Naive B cell (primary cell): ENCODE data around the gene PRIMPOL. TPM values are rescaled to one million over a fixed set of nuclear protein-coding genes. Genes with fewer than 3 reads are reported as not detected.
"Not testable (repeated sequence)": the region's sequence is repeated elsewhere in the genome, so short reads cannot be mapped to it uniquely, and the experiment has no call there.

Experiments
- ATAC-seq, 2 donors: fragments of 150-1000 bp; cut with Tn5 transposase; 2 replicates each; pipeline ENCODE4 v1.10.0; 2021; ENCODE audit warnings: low read depth in 2 of 2, mild to moderate bottlenecking in 2 of 2, moderate library complexity in 2 of 2
- DNase-seq: peaks from one replicate; pipeline ENCODE4 v3.0.0; 2022
- H3K27ac Mint-ChIP-seq, 6 donors: one replicate each; pipeline ENCODE4 v1.8.0; 2020 to 2022; ENCODE audit warnings: mild to moderate bottlenecking in 6 of 6, mixed read lengths in 6 of 6, moderate library complexity in 5 of 6, inconsistent platforms in 2 of 6
- H3K27me3 Mint-ChIP-seq, 3 donors: one replicate each; pipeline ENCODE4 v1.8.0; 2021 to 2022; ENCODE audit warnings: mixed read lengths in 3 of 3, mild to moderate bottlenecking in 1 of 3
- H3K36me3 Mint-ChIP-seq, 2 donors: one replicate each; pipeline ENCODE4 v1.8.0; 2020 to 2022; ENCODE audit warnings: mixed read lengths in 2 of 2, inconsistent platforms in 1 of 2, mild to moderate bottlenecking in 1 of 2
- H3K4me1 Mint-ChIP-seq, 3 donors: one replicate each; pipeline ENCODE4 v1.8.0; 2020 to 2022; ENCODE audit warnings: mixed read lengths in 3 of 3, inconsistent platforms in 1 of 3, mild to moderate bottlenecking in 1 of 3, moderate library complexity in 1 of 3
- H3K4me3 Mint-ChIP-seq, 8 donors: one replicate each; pipeline ENCODE4 v1.8.0; 2020 to 2022; ENCODE audit warnings: mild to moderate bottlenecking in 8 of 8, mixed read lengths in 8 of 8, moderate library complexity in 8 of 8, inconsistent platforms in 2 of 8
- H3K9me3 Mint-ChIP-seq, 7 donors: one replicate each; pipeline ENCODE4 v1.8.0; 2020 to 2022; ENCODE audit warnings: mixed read lengths in 7 of 7, mild to moderate bottlenecking in 5 of 7, inconsistent platforms in 2 of 7, moderate library complexity in 1 of 7
- polyA plus RNA-seq, 6 donors: library from polyadenylated mRNA; unstranded; fragments of 300-500 nt; fragmentation: Illumina TruSeq; gene quantifications; one replicate each; pipeline ENCODE4 v1.2.3, GENCODE V29; 2021; ENCODE audit warnings: low read depth in 6 of 6

The PRIMPOL gene
- polyA plus RNA-seq, 6 donors from 2014 or later, result 12.4 to 23.9 (median 17.6) TPM

DNA sequence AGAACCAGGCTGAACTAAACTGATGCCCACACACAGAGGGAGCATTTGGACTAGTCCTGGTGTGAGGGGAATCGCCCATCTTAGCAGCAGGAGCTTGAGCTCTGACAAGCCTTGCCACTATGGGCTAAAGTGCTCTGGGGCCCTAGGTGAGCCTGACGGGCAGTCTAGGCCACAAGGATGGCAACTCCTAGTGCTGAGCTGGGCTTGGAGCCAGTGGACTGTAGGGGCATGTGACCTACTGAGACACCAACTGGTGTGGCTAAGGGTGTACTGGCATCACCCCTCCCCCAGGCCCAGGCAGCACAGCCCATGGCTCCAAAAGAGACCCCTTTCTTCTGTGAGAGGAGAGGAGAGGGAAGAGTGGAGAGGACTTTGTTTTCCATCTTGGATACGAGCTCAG lies 69.9 kb downstream of the PRIMPOL start:
- H3K27ac Mint-ChIP-seq, result no peak overlapping the region
- ATAC-seq (no peak), DNase-seq (no peak)
- peaks cover 31 to 33% of the 10 kb centered on the region in 2 donors for H3K36me3 Mint-ChIP-seq
- H3K4me1 Mint-ChIP-seq, result peaks cover 8 to 21% (median 18%) of the 10 kb centered on the region in 3 donors
- H3K4me3 Mint-ChIP-seq, result no peak overlapping the region
- no peaks in the 10 kb centered on the region for H3K27me3 Mint-ChIP-seq
- peaks cover 0 to 24% (median 16%) of the 10 kb centered on the region in 7 donors for H3K9me3 Mint-ChIP-seq

DNA sequence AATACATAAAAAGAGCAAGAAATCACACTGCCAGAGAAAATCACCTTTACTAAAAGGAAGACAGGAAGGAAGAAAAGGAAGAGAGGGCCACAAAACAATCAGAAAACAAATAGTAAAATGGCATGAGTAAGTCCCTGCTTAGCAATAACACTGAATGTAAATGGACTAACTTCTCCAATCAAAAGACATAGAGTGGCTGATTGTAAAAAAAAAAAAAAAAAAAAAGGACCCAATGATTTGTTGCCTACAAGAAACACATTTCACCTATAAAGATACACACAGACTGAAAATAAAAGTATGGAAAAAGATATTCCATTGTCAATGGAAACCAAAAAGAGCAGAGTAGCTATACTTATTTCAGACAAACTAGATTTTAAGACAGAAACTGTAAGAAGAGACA lies 71.7 kb downstream of the PRIMPOL start:
- DNase-seq, result no peak
- Mint-ChIP-seq H3K4me3 (no peak overlapping the region), H3K9me3 (peaks cover 0 to 24% (median 16%) of the 10 kb centered on the region in 7 donors), H3K27ac (peak overlapping the region in 1 of 6 donors; percentile 63), H3K4me1 (peaks cover 16 to 26% (median 26%) of the 10 kb centered on the region in 3 donors), H3K27me3 (no peaks in the 10 kb centered on the region), H3K36me3 (peaks cover 25 to 33% of the 10 kb centered on the region in 2 donors)
- no peak for ATAC-seq

DNA sequence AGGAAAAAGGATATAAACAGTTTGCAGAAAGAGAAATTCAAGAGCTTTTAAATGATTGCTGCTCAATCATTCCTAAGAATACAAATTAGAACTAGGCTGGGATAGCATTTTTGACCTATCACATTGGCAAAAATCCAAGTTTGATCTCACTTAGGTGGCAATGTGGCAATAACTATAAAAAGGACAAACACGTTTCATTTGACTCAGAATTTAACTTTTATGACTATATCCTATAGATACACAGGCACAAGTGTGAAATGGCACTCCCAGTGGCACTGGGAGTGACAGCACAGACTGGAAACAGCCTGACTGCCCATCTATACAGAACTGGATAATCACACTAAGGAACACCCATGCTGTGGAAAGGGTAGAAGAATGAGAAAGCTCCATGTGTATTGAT lies 73.3 kb downstream of the PRIMPOL start:
- H3K27ac Mint-ChIP-seq, result no peak overlapping the region
- peaks cover 25 to 33% of the 10 kb centered on the region in 2 donors for H3K36me3 Mint-ChIP-seq
- ATAC-seq, result no peak
- no peak overlapping the region for H3K4me3 Mint-ChIP-seq
- no peak for DNase-seq
- H3K9me3 Mint-ChIP-seq, result peaks cover 0 to 24% (median 16%) of the 10 kb centered on the region in 7 donors
- H3K4me1 Mint-ChIP-seq, result peaks cover 16 to 24% (median 21%) of the 10 kb centered on the region in 3 donors
- H3K27me3 Mint-ChIP-seq, result no peaks in the 10 kb centered on the region

DNA sequence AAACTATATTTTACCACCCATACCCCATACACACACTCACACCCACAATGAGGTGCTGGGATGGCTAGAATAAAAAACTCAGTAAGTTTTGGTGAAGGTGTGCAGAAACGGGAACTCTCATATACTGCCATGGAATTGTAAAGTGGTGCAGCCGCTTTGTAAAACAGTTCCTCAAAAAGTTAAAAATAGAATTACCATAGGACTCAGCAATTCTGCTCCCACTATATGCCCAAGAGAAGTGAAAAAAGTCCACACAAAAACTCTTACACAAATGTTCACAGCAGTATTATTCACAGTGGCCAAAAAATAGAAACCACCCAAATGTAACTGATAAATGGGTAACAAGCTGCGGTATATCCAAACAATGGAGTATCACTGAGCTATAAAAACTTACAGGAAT lies 77.9 kb downstream of the PRIMPOL start:
- ATAC-seq (no peak), DNase-seq (no peak)
- Mint-ChIP-seq H3K27ac (no peak overlapping the region), H3K4me3 (peak overlapping the region in 1 of 8 donors; percentile 15), H3K4me1 (peaks cover 12 to 18% (median 14%) of the 10 kb centered on the region in 3 donors), H3K27me3 (no peaks in the 10 kb centered on the region), H3K36me3 (no peaks in the 10 kb centered on the region), H3K9me3 (no peaks in the 10 kb centered on the region)

DNA sequence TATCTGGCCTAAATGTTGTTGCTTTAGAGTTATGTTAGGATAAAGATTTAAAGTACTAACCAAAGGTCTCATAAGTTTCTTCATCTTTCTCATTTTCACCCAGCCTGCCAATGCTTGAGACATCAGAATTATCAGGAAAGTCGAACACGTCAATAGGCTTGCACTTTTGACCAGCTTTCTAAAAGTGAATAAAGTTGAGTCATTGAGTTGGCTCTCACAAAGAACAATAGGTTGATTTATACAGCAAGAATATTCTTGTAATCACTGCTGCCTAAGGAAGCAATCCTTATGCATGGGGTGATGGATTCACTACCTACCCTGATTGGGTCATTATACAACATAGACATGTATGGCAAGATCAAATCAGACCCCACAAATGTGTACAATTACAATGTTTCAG lies 79.3 kb downstream of the PRIMPOL start:
- Mint-ChIP-seq H3K4me1 (peaks cover 16 to 27% (median 24%) of the 10 kb centered on the region in 3 donors), H3K27me3 (no peaks in the 10 kb centered on the region), H3K4me3 (no peak overlapping the region), H3K36me3 (no peaks in the 10 kb centered on the region), H3K9me3 (no peaks in the 10 kb centered on the region), H3K27ac (no peak overlapping the region)
- ATAC-seq, result no peak
- no peak for DNase-seq

DNA sequence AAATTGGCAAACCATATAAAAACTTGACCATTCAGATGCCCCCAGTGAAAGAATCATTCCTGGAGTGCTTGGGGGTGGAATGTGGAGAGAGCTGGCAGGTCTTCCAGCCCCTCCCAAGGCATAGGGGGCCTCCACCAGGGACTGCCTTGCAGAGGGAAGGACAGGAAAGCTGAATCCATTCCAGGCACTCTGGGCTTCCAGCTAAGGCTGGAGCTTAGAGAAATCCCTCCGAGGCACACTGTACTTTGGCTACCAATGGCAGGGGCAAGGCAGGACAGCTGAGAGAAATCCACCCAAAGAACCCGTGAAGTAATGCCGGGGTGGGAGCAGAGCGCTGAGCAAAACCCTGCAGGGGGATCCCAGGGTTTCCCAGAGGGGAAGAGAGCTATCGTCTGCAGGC lies 80.4 kb downstream of the PRIMPOL start:
- Mint-ChIP-seq H3K9me3 (no peaks in the 10 kb centered on the region), H3K4me1 (peaks cover 16 to 35% (median 32%) of the 10 kb centered on the region in 3 donors), H3K4me3 (no peak overlapping the region), H3K27me3 (no peaks in the 10 kb centered on the region), H3K27ac (no peak overlapping the region), H3K36me3 (no peaks in the 10 kb centered on the region)
- ATAC-seq (no peak), DNase-seq (no peak)

DNA sequence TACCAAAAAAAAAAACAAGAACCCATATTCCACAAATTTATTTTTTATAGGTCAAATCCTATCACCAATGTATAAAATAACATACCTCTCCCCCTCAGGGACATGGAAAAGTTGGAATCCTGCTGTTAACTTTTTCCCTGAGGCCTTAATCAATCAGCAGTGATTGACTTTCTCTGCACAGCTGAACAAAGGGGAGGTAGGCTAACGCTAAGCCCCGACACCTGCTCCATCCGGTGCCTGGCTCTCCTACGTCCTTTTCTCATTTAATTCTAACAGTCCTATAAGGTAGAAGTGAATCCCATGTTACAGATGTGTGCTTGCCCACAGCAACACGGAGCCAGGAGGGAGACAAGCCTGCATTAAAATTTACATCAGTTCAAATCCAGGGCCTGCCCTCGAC lies 81.5 kb downstream of the PRIMPOL start:
- Mint-ChIP-seq H3K4me3 (peak overlapping the region in 2 of 8 donors; percentile 16 to 91), H3K4me1 (peaks cover 10 to 29% (median 25%) of the 10 kb centered on the region in 3 donors), H3K36me3 (no peaks in the 10 kb centered on the region), H3K9me3 (no peaks in the 10 kb centered on the region), H3K27ac (no peak overlapping the region), H3K27me3 (no peaks in the 10 kb centered on the region)
- ATAC-seq (no peak), DNase-seq (no peak)

DNA sequence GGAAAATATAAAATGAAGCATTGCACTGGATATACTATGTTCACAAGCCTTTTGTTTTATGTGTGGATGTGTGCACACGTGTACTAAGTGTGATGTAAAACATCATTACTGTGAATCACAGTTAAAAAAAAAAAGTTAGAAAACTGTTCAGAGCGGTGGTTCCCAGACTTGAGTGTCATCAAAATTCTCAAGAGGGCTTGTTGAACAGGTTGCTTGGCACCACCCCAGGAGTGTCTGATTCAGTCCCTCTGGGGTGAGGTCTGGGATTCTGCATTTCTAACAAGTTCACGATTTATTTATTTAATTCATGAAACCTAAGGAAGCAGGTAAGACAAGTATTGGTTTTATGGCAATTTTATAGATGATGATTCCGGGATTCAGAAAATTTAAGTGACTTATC lies 82.6 kb downstream of the PRIMPOL start:
- H3K27ac Mint-ChIP-seq, result peak overlapping the region in 1 of 6 donors; percentile 32
- no peak for ATAC-seq
- H3K4me3 Mint-ChIP-seq, result peak overlapping the region; percentile 10 to 94 (median 92)
- H3K4me1 Mint-ChIP-seq, result peaks cover 3 to 21% (median 18%) of the 10 kb centered on the region in 3 donors
- no peaks in the 10 kb centered on the region for H3K27me3 Mint-ChIP-seq
- no peaks in the 10 kb centered on the region for H3K9me3 Mint-ChIP-seq
- no peaks in the 10 kb centered on the region for H3K36me3 Mint-ChIP-seq
- DNase-seq, result no peak

DNA sequence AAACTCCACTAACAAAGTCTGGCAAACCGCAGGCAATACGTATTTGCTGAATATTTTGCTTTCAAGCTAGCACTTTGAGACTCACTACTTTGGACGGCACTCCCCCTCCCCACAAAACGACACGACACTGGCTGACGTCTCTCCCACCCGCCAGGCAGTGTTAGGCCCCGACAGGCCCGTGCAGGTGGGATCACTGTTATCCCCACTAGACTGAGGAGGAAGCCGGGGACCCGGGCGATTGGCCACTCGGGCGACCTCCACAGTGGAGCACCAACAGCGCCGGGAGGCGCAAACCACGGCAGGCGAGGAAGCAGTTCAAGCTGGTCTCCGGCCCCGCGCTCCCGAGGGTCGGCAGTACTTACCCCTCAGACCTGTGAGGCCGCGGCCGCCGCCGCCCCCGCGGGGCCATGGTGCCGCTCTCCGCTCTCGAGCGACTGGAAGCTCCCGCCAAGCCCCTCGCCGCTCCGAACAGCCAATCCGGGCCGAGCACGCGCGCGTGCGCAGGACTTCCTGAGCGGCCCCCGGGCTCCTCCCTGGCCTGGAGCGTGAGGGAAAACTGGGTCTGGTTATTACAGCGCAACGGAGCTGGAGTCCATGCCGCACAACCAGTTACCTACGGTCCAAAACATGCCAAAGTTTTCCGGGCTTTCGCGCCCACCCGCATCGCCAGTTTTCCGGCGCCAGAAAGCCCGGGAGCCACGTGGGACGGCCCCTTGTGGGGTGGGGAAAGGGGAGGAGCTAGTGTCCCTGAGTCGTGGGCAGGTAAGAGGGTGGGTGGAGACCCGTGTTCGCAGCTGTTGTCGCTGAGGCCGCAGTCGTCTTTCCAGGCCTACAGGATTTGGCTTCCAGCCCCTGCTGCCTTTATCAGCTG lies 84.4 kb downstream of the PRIMPOL start, which contains the start of gene CENPU:
Gene CENPU (minus strand): TSS at position 443 of the 871 bp plus-strand sequence. CDS start 34 bp downstream, at position 409.
- peak; percentile 94 for DNase-seq
- H3K9me3 Mint-ChIP-seq, result no peaks in the 10 kb centered on the region
- H3K4me1 Mint-ChIP-seq, result peaks cover 3 to 18% (median 16%) of the 10 kb centered on the region in 3 donors
- peak within 1 kb of the TSS; percentile 91 to 96 (median 94) for H3K4me3 Mint-ChIP-seq
- H3K27me3 Mint-ChIP-seq, result no peaks in the 10 kb centered on the region
- ATAC-seq, result peak; percentile 90 to 92
- H3K27ac Mint-ChIP-seq, result peak within 1 kb of the TSS; percentile 72 to 97 (median 86)
- no peaks in the 10 kb centered on the region for H3K36me3 Mint-ChIP-seq

DNA sequence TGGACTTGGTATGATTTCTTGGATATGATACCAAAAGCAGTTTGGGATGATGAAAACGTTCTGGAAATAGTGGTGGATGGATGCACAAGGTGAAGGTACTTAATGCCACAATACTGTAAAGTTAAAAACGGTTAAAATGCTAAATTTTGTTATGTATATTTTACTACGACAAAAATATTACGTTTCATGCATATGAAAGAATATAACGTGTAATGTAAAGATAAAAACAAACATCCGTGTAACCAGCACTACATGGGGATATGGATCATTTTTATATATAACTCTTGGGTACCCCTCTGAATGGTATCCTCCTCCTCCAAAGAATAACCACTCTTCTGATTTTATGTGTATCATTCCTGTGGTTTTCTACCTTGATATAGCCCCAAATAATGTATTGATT lies 85.2 kb downstream of the PRIMPOL start:
- peaks cover 7 to 24% (median 23%) of the 10 kb centered on the region in 3 donors for H3K4me1 Mint-ChIP-seq
- H3K36me3 Mint-ChIP-seq, result no peaks in the 10 kb centered on the region
- H3K27me3 Mint-ChIP-seq, result no peaks in the 10 kb centered on the region
- ATAC-seq (no peak), DNase-seq (no peak)
- H3K27ac Mint-ChIP-seq, result peak overlapping the region in 2 of 6 donors; percentile 84 to 88
- no peaks in the 10 kb centered on the region for H3K9me3 Mint-ChIP-seq
- peak overlapping the region; percentile 91 to 96 (median 94) for H3K4me3 Mint-ChIP-seq

DNA sequence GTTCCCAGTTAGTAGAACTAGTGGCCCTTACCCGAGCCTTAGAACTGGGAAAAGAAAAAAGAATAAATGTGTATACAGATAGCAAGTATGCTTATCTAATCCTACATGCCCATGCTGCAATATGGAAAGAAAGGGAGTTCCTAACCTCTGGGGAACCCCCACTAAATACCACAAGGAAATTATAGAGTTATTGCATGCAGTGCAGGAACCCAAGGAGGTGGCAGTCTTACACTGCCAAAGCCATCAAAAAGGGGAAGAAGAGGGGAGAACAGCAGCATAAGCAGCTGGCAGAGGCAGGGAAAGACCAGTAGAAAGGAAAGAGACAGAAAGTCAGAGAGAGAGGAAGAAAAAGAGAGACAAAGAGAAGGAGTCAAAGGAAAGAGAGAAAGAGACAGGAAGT lies 90.0 kb downstream of the PRIMPOL start:
- not testable (repeated sequence) for H3K27me3 Mint-ChIP-seq, ATAC-seq, H3K36me3 Mint-ChIP-seq, DNase-seq, H3K9me3 Mint-ChIP-seq
- peak overlapping the region in 3 of 6 donors; percentile 43 to 93 (median 80) for H3K27ac Mint-ChIP-seq
- peaks cover 6 to 13% (median 12%) of the 10 kb centered on the region in 3 donors for H3K4me1 Mint-ChIP-seq
- peak overlapping the region in 1 of 8 donors; percentile 69 for H3K4me3 Mint-ChIP-seq

DNA sequence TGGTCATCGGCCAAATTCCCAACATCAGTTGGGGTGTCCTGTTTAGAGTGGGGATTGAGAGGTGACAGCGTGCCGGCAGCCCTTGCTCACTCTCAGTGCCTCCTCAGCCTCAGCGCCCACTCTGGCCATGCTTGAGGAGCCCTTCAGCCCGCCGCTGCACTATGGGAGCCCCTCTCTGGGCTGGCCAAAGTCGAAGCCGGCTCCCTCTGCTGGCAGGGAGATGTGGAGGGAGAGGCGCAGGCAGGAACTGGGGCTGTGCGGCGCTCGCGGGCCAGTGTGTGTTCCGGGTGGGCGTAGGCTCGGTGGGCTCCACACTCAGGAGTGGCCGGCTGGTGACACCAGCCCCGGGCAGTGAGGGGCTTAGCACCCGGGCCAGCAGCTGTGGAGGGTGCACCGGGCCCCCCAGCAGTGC lies 91.4 kb downstream of the PRIMPOL start:
- Mint-ChIP-seq H3K4me3 (peak overlapping the region in 1 of 8 donors; percentile 22), H3K4me1 (peaks cover 9 to 14% (median 13%) of the 10 kb centered on the region in 3 donors), H3K9me3 (no peaks in the 10 kb centered on the region), H3K36me3 (no peaks in the 10 kb centered on the region), H3K27ac (no peak overlapping the region), H3K27me3 (no peaks in the 10 kb centered on the region)
- no peak for DNase-seq
- no peak for ATAC-seq

DNA sequence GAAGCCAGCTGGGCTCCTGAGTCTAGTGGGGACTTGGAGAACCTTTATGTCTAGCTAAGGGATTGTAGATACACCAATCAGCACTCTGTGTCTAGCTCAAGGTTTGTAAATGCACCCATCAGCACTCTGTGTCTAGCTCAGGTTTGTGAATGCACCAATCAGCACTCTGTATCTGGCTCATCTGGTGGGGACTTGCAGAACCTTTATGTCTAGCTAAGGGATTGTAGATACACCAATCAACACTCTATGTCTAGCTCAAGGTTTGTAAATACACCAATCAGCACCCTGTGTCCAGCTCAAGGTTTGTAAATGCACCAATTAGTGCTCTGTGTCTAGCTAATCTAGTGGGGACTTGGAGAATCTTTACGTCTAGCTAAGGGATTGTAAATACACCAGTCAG lies 92.1 kb downstream of the PRIMPOL start:
- DNase-seq, H3K9me3 Mint-ChIP-seq, H3K27ac Mint-ChIP-seq, ATAC-seq, H3K27me3 Mint-ChIP-seq, H3K36me3 Mint-ChIP-seq, H3K4me3 Mint-ChIP-seq: not testable (repeated sequence)
- peaks cover 12 to 21% (median 20%) of the 10 kb centered on the region in 3 donors for H3K4me1 Mint-ChIP-seq

DNA sequence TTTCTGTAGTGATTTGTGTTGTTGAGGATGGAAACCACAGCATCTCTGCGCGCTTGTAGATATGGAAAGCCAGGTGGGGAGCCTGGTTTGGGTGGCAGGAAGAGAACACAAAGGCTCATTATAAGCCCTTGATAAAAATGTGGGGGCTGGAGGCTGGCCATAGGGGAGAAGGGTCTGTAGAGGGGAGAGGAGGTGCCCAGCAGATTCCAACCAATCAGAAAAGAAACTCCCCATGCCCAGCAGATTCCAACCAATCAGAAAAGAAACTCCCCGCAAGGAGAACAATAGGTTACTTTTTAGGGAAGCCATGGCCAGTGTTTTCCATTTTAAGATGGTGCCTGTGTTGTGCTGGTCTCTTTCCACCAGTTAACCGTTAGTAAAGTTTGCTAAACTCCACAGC lies 94.1 kb downstream of the PRIMPOL start:
- no peak for ATAC-seq

More for the DNA sequence above, 94.1 kb downstream of the PRIMPOL start:
- Mint-ChIP-seq H3K4me1 (peaks cover 12 to 27% (median 25%) of the 10 kb centered on the region in 3 donors), H3K27me3 (no peaks in the 10 kb centered on the region), H3K36me3 (no peaks in the 10 kb centered on the region), H3K4me3 (no peak overlapping the region), H3K27ac (peak overlapping the region in 1 of 6 donors; percentile 56), H3K9me3 (peaks cover 0 to 2% (median 0%) of the 10 kb centered on the region in 7 donors)
- no peak for DNase-seq
